PFSK-1 (cell line): ENCODE measurements around the gene MDN1.

Experiments used
- POLR2AphosphoS5 ChIP-seq: IDR thresholded peaks from 2 replicates; pipeline ENCODE4 v1.6.1; 2012; ENCODE audit warnings: low read depth, mild to moderate bottlenecking, control low read depth, low read length, moderate library complexity
- REST ChIP-seq, 2 experiments: IDR thresholded peaks; 2 replicates each; pipeline versions ENCODE4 v1.6.1 to v1.8.0; 2011 to 2012; ENCODE audit warnings: low read depth in 2 of 2, low read length in 2 of 2, control low read depth in 1 of 2, inconsistent platforms in 1 of 2, mild to moderate bottlenecking in 1 of 2, moderate library complexity in 1 of 2; ENCODE audit not compliant: insufficient read depth in 1 of 2

- TF ChIP-seq REST (IDR thresholded peaks at IDR 0.05; ENCODE audit: insufficient read depth in 1 of 2, low read depth in 2 of 2, low read length in 2 of 2) (no peak), POLR2AphosphoS5 (no peak)
Observed at GRCh38 chr6:89637960-89638319, 181.7 kb downstream of the MDN1 start.
